ENCODE results near the gene AOC1.
"Not testable (repeated sequence)": the region's sequence is repeated elsewhere in the genome, so short reads cannot be mapped to it uniquely, and the experiment has no call there.

AOC1 gene

DNA sequence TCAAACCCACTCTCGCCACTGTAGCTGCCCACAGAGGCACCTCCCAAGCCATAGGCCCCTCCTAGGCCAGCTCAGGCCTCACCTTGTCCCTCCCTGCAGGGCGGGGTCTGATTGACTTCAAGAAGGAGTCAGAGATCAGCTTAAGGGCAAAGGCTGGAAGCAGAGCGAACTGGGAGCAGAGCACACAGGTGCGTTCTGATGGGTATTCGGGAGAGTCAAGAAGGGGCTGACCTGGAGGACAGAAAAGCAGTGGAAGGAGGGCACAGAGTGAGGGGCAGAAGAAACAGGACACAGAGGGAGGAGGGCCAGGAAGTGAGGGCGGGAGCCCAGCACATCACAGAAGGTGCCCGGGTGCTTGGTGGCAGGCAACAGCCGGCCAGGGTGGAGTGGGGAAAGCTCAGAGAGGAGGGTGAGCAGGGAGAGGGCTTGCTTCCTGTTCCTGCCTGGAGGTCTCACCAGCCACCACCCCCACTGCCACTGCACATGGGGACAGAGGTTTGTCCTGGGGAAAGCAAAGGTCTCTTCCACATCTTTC, at the start of gene AOC1:
Gene AOC1 (plus strand): TSS at position 147 of the 535 bp plus-strand sequence. CDS start 3,954 bp downstream, outside the sequence.
- DNase-seq (ENCODE audit: low spot score): no peak

DNA sequence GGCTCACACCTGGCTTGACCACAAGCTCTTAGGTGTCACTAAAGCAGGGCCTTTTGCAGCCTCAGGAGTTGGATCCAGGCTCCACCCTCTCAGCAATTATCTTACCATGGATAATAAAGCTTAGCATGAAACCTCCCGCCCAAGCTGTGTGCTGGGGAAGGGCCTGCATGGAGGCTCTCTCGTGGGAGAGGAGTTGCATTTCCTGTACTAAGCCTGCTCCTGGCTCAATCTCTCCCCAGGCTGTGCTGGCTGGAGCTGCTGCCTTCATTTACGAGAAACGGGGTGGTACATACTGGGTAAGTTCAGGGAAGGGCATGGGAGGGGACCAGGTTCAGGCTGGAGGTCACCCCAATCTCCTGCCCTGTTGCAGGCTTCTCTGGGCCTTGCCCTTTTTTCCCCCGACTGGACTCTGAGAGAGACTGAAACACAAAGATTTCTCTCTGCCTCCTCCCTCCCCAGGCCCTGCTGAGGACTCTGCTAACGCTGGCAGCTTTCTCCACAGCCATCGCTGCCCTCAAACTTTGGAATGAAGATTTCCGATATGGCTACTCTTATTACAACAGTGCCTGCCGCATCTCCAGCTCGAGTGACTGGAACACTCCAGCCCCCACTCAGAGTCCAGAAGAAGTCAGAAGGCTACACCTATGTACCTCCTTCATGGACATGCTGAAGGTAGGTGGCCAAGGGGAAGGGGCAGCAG, 49.0 kb upstream of the AOC1 start:
- DNase-seq (ENCODE audit: low spot score): no peak

GRCh38 chr7:150804802-150805201, 47.5 kb upstream of the AOC1 start:
- DNase-seq (ENCODE audit: low spot score): no peak

- no peak for DNase-seq (ENCODE audit: low spot score)
Observed at GRCh38 chr7:150805864-150806263, 46.5 kb upstream of the AOC1 start.

GRCh38 chr7:150806454-150806853, 45.9 kb upstream of the AOC1 start:
- DNase-seq (ENCODE audit: low spot score): no peak

DNA sequence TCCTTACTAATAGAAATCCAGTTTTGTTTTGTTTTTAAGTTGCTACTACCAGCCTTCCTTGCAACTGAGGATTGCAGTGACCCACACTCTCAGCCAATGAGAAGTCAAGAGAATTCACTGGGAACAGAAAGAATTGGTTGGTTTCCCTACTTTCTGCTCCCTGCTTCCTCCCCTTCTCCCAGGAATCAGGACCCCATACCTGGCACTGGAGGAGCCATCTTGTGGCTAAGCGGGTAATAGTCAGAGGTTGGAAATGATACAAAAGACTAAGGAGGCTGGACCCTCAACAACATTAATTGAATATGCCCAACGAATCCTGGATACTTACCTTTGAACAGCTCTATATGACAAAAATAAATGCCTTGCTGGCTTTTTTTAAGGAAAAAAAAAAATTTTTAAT, 45.5 kb upstream of the AOC1 start:
- no peak for DNase-seq (ENCODE audit: low spot score)

DNA sequence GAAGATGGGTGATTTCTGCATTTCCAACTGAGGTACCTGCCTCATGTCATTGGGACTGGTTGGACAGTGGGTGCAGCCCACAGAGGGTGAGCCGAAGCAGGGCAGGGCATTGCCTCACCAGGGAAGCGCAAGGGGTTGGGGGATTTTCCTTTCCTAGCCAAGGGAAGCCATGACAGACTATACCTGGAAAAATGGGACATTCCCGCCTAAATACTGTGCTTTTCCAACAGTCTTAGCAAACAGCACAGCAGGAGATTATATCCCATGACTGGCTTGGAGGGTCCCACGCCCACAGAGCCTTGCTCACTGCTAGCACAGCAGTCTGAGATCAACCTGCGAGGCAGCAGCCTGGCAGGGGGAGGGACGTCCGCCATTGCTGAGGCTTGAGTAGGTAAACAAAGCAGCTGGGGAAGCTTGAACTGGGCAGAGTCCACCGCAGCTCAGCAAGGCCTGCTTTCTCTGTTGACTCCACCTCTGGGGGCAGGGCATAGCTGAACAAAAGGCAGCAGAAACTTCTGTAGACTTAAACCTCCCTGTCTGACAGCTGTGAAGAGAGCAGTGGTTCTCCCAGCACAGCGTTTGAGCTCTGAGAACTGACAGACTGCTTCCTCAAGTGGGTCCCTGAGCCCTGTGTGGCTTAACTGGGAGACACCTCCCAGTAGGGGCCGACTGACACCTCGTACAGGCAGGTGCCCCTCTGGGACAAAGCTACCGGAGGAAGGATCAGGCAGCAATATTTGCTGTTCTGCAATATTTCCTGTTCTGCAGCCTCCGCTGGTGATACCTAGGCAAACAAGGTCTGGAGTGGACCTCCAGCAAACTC, 44.5 kb upstream of the AOC1 start:
- DNase-seq (ENCODE audit: low spot score): not testable (repeated sequence)

DNA sequence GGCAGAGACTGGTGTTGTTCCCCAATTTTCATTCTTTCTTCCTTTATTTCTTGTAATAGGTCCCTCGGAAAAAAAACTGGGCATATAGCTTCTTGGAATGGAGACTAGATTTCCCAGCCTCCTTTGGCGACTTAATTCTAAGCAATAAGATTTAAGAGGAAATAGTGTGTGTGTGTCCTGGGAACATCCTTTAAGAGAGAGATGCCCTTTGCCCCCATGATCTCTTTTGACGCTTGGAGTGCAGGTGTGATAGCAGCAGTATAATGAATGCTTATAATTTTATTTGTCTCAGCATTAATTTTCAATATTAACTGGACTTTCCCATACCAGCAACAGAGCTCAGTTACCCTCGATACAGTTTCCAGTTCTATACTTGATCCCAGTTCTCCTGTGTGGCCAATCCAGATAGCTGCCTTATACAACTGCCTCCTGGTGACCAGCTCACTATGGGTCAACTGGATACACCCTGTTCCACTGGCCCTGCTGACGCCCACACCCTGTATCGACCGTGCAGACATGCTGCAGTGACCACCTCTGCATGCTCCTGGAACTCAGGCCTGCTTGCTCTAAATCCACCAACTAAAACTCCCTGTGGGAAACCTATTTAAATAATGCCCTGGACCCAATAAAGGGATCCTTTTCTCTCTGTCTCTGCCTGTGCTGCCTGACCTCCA, 37.9 kb upstream of the AOC1 start:
- no peak for DNase-seq (ENCODE audit: low spot score)

DNA sequence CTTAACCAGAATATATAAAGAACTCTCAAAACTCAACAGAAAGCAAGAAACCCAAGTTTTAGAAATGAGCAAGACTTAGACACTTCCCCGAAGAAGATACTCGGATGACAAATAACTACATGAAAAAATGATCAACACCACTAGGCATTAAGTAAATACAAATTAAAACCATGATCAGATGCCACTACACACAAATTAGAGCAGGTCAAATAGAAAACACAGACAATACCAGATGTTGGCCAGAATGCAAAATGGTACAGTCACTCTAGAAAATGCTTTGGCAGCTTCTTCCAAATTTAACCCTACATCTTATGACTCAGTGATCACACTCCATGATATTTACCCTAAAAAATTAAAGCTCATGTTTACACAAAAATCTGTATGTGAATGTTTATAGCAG, 33.3 kb upstream of the AOC1 start:
- DNase-seq (ENCODE audit: low spot score): no peak

DNA sequence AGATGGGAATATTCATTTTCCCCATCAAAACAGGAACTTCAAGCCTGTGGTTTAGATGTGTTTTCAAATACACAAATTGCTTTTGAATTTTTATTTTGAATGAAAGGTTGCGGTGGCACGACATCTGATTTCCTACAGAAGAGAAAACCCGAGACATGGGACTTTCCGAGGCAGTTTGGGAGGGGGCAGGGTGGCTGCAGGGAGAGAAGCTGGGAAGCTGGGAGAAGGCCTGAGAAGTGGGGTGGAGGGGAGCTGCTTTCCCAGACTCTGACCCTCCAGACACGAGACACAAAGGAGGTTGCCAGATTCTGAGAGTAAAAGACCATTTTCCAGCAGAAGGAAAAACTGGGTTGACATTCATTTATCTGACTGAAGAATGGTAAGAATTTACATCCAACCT, 32.2 kb upstream of the AOC1 start:
- DNase-seq (ENCODE audit: low spot score): no peak

GRCh38 chr7:150820578-150821198, 31.6 kb upstream of the AOC1 start:
- no peak for DNase-seq (ENCODE audit: low spot score)

- DNase-seq (ENCODE audit: low spot score): no peak
Observed at GRCh38 chr7:150823043-150823442, 29.3 kb upstream of the AOC1 start.

GRCh38 chr7:150823484-150824126, 28.7 kb upstream of the AOC1 start:
- no peak for DNase-seq (ENCODE audit: low spot score)

GRCh38 chr7:150824379-150825177, 27.7 kb upstream of the AOC1 start:
- no peak for DNase-seq (ENCODE audit: low spot score)

DNA sequence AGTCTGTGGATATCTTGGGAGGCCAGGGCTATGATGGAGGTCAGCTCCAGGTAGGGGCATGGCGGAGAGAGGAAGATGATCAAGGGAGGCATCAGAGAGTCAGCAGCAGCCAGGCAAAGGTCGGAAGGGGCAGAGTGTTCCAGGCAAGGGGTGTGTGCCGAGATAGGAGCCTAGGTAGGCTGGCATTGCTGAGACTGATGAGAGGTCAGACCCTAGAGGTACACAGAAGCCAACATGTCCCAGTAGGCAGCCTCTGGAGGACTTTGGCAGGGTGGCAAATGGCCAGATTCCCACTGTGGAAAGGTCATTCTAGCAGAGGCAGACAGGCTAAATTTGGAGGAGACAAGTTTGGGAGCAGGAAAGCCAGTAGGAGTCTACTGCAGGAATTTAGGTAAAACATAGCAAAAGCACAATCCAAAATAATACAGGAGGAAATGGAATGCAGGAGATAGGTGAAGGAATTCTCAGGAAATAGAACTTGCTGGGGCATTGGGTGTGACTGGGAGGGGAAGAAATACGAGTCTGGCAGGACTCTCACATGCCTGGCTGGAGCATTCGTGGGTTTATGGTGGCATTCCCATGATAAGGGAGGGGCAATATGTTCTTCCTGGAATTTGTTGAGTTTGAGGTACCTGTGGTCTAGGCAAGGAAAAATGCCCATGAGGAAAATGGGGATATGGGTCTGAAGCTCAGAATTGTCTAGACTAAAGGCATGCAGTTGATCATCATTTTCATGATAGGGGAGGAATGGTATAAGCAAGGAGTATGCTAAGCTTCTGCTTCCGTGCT, 26.1 kb upstream of the AOC1 start:
- DNase-seq (ENCODE audit: low spot score): no peak

DNA sequence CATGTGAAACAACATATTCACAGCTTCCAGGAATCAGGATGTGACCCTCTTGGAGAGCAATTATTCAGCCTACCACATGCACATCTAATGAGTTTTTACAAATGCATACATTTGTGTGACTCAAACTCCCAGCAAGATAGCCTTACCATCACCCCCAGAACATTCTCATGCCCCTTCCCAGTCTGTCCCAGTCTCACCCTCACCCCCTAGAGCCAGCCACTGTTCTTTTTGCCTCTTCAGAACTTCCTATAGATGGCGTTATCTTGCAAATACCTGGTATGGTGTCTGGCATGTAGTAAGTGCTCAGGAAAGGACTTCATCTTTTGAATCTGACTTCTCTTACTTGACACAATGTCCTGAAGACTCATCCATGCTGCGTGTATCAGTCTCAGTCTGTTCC, 23.9 kb upstream of the AOC1 start:
- DNase-seq (ENCODE audit: low spot score): no peak

DNA sequence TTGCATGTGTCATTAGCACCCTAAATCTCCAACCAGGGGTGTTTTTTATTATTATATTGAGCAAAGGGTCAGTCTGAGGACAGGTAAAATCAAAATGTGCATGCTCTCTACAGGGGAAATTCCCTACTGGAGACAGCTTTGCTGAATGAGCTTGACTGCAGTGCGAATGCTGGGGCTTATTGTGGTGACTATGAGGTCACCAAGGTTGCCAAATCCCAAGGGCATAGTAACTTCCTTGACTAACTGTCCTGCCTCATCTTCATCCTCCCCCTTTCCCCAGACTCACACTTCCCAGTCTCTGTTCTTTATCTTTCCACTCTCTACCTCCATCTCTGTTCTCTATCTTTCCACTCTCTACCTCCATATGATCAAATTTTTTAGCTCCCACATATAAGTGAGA, 22.9 kb upstream of the AOC1 start:
- no peak for DNase-seq (ENCODE audit: low spot score)

- no peak for DNase-seq (ENCODE audit: low spot score)
Observed at GRCh38 chr7:150830937-150831336, 21.4 kb upstream of the AOC1 start.

DNA sequence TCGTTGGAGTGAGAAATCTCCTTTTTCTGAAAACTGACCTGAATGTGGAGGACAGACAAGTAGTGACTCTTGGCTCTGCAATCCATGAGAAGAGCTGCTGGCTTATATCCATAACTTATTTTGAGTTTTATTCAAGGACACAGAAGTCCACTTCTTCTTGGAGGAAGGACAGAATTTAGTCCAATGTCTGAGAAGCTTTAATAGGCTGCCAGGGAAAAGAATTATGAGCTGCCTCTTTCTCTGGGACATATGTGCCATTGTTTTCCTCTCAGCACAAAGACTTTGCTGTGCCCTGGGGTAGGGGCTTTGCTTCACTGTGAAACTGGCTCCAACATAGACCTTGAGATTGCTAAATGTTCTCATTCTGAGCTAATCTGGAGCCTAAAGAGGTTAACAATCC, 20.5 kb upstream of the AOC1 start:
- peak; percentile 34 for DNase-seq (ENCODE audit: low spot score)

DNA sequence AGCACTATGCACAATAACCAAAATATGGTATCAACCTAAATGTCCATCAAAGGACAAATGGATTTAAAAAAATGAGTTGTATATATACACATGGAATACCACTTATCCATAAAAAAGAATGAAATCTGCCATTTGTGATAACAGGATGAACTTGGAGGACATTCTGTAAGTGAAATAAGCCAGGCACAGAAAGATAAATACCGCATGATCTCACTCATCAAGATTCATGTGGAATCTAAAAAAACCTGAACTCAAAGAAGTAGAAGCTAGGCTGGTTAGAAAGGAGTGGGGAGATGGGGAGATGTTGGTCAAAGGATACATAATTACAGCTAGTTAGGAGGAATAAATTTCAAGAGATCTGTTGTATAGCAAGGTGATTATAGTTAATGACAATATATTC, 17.3 kb upstream of the AOC1 start:
- DNase-seq (ENCODE audit: low spot score): no peak

All from globus pallidus (tissue), 1 donor.